ENCODE results near the gene CTDSP1.

The CTDSP1 gene

DNA sequence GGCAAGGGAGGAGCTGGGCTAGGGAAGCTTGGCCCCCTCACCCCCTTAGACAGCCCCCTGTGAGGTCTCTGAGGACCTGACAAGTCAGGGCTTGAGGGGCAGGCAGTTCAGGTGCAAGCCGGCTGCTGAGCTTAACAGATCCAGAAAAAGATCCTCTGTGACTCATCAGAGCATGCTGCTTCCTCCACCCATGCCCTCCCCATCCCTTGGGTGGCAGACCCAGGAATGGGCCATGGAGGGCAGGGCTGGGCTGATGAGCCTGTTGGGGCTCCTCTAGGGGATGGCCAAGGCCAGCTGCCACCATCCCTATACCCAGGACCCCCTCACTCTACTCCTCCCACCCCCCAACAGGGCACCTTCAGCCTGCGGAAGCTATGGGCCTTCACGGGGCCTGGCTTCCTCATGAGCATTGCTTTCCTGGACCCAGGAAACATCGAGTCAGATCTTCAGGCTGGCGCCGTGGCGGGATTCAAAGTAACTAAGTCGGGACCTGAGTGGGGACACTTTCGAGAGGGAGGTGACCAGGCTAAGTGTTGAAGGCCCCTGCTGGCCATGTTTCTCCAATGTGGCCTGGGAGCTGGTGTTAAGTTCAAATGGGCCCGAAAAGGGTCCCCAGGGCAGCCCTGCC is 15.7 kb upstream of the CTDSP1 start:
- DNase-seq: no peak

DNA sequence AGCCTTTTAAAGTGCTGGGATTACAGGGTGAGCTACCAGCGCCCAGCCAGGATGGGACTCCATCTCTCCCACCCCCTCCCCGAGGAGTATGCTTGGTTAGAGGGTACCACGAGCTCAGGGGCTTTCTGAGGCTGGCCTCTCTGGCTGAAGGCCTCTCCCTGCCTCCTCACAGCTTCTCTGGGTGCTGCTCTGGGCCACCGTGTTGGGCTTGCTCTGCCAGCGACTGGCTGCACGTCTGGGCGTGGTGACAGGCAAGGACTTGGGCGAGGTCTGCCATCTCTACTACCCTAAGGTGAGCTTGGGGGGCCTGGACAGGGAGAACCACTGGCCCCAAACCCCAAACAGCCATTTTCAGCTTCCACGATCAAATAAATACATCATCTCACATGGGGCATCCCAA is 14.7 kb upstream of the CTDSP1 start:
- DNase-seq: no peak

DNA sequence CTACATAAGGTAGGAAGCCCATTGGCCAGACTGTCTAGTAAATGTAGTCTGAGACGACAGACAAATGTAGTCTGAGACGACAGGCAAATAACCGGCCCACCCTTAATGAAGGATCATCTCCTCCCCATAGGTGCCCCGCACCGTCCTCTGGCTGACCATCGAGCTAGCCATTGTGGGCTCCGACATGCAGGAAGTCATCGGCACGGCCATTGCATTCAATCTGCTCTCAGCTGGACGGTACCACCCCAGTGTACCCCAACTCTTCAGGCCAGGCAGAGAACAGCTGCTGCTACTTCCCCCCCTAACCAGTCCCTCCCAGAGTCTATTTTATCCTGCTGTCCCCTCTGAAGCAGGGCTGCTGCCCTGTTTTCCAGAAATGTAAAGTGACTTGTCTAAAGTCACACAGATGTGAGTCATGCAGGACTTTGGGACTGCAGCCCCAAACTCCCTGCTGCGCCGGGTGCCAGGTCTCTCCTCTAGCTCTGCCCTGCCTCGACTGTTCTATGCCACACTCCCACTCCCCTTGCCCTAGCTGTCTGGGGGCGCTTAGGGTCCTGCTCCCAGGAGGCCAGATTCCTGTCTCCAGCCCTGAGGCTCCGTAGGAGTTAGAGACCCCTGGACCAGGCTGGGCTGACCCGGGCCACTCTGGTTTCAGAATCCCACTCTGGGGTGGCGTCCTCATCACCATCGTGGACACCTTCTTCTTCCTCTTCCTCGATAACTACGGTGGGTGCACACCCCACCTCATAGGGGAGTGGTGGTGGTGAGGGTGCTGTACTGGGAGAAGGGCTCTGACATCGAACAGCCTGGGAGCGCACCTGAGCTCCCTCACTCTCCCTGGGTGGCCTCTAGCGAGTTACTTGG is 12.9 kb upstream of the CTDSP1 start:
- no peak for DNase-seq

DNA sequence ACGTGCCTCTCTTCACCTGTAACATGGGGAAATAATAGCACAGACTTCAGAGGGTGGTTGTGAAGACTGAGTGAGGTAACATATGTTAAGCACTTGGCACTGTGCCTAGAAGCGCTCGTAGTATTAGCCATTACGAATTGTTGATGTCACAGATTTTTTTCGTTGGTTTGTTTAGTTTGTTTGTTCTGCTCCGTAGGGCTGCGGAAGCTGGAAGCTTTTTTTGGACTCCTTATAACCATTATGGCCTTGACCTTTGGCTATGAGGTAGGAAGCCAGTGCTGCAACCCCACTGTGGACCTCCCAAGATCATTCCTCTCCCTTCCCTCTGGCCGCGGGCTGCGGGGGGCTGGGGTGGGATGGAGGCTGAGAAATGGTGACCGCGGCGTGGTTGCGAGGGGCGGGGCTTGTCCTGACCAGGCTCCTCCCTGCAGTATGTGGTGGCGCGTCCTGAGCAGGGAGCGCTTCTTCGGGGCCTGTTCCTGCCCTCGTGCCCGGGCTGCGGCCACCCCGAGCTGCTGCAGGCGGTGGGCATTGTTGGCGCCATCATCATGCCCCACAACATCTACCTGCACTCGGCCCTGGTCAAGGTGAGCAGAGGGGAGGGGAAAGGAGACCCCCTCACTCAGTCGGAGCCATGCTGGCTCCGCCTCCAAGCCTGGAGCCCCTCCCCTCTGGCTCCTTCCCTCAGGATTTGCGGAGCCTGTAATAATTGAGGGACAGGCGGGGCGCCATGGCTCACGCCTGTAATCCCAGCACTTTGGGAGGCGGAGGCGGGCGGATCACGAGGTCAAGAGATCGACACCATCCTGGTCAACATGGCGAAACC is 12.1 kb upstream of the CTDSP1 start:
- peak; percentile 63 for DNase-seq

DNA sequence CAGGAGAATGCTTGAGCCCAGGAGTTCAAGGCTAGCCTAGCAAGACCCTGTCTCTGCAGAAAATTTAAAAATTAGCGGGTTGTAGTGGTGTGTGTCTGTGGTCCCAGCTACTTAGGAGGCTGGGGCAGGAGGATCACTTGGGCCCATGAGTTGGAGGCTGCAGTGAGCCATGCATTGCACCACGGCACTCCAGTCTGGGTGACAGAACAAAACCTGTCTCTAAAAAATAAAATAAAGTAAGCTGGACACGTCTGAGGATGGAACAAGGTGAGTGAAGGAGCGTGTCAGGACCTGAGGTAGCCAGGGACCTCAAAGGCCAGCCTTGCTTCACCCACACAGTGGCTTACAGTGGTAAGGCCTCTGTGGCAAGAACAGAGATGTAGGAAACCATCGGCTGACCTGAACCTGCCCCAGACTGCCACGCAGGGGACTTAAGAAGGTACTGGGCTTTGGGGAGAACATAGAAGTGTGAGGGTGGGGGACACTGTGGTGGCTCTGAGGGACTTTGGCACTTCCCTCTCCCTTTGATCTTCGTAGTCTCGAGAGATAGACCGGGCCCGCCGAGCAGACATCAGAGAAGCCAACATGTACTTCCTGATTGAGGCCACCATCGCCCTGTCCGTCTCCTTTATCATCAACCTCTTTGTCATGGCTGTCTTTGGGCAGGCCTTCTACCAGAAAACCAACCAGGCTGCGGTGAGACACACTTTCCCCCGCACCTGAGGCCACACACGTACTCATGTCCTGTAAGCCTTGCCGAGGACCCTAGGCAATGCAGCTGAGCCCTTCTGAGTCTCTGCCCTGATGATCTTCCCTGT is 10.1 kb upstream of the CTDSP1 start:
- no peak for DNase-seq

DNA sequence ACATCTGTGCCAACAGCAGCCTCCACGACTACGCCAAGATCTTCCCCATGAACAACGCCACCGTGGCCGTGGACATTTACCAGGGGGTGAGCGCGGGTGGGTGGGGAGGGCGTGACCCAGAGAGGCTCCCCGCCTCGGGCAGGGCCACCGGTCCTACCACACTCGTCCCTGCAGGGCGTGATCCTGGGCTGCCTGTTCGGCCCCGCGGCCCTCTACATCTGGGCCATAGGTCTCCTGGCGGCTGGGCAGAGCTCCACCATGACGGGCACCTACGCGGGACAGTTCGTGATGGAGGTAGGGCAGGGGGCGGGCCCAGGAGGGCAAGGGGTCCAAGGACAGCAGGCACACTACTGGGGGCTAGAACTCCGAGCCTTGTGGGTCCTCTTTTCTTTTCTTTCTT is 8.5 kb upstream of the CTDSP1 start:
- no peak for DNase-seq

DNA sequence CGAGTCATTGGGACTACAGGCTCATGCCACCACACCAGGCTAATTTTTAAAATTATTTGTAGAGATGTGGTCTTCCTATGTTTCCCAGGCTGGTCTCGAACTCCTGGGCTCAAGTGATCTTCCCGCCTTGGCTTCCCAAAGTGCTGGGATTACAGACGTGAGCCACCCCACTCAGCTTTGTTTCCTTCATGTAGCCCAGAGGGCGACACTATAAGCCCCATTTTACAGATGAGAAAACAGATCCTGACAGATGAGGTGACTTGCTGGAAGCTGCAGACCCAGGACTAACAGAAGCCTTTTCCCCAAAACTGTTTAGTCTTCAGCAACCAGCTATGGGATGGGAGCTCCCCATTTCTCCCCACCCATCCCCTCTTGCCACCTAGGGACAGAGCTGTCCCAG is 7.2 kb upstream of the CTDSP1 start:
- no peak for DNase-seq

DNA sequence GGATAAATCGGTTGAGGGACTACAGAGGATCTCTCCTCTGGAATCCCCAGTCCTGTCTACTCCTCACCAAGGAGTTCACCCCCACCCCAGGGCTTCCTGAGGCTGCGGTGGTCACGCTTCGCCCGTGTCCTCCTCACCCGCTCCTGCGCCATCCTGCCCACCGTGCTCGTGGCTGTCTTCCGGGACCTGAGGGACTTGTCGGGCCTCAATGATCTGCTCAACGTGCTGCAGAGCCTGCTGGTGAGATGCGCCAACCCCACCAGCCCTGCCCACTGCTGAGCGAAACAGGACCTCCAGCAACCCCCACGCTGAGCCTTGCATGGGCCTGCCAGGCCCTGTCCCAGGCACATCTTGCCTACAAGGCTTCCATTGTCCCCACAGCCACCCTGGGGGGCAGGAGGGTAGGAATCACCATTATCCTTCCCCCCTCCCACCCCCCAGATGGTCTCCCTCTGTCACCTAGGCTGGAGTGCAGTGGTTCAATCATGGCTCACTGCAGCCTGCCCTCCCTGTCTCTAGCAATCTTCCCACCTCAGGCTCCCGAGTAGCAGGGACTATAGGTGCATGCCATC is 6.7 kb upstream of the CTDSP1 start:
- DNase-seq: no peak

DNA sequence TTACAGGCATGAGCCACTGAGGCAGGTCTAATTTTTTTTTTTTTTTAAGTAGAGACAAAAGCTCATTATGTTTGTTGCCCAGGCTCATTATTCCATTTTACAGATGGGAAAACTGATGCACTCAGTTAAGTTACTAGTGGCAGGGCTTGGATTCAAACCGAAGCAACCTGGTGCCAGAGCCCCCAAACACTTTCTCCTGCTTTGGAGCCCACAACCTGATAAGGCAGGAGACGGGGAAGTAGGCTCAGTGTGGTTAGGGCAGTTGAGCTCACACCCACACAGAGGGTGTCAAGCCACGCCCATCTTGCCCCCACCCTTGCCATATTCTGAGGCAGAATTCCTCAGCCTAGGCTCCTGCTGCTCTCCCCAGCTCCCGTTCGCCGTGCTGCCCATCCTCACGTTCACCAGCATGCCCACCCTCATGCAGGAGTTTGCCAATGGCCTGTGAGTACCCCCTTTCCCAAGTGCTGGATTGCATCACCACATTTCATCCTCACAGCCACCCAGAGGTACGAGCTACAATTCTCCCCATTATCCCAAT is 5.8 kb upstream of the CTDSP1 start:
- no peak for DNase-seq

DNA sequence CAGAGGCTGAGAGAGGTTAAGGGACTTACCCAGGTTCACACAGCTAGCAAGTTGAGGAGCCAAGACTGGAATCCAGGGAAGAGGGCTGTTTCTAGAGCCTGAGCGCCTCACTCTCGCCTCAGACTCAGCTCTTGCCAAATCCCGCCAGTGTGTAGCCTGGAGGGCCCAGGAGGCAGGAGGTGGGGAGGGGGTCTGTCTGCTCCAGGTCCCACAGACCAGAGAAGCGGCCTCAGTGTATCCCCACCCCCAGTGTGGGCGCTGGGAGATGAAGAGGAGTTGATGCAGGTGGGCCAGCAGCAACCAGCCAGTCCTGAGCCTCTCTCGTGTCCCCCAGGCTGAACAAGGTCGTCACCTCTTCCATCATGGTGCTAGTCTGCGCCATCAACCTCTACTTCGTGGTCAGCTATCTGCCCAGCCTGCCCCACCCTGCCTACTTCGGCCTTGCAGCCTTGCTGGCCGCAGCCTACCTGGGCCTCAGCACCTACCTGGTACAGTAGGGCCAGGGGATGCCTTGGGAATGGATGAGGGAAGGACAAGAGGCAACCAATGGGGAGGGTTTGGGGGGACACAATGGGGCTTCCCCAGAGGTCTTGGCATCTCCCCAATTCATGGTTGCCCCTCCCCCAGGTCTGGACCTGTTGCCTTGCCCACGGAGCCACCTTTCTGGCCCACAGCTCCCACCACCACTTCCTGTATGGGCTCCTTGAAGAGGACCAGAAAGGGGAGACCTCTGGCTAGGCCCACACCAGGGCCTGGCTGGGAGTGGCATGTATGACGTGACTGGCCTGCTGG is 5.2 kb upstream of the CTDSP1 start:
- DNase-seq: no peak

DNA sequence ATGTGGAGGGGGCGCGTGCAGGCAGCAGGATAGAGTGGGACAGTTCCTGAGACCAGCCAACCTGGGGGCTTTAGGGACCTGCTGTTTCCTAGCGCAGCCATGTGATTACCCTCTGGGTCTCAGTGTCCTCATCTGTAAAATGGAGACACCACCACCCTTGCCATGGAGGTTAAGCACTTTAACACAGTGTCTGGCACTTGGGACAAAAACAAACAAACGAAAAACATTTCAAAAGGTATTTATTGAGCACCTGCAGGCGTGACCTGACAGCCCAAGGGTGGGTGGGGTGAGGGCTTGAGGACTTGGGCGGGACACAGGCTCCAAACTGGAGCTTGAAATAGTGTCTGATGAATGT is 4.6 kb upstream of the CTDSP1 start:
- DNase-seq: no peak

DNA sequence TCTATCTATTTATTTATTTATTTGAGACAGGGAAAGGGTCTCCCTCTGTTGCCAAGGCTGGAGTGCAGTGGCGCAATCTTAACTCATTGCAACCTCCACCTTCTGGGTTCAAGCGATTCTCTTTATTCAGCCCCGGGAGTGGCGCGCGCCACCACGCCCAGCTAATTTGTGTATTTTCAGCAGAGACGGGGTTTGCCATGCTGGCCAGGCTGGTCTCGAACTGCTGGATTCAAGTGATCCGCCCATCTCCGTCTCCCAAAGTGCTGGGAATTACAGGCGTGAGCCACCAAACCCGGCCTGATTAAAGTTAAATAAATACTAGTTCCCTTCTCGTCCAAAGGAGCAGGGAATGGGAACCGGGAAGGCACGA is 4.2 kb upstream of the CTDSP1 start:
- DNase-seq: no peak

DNA sequence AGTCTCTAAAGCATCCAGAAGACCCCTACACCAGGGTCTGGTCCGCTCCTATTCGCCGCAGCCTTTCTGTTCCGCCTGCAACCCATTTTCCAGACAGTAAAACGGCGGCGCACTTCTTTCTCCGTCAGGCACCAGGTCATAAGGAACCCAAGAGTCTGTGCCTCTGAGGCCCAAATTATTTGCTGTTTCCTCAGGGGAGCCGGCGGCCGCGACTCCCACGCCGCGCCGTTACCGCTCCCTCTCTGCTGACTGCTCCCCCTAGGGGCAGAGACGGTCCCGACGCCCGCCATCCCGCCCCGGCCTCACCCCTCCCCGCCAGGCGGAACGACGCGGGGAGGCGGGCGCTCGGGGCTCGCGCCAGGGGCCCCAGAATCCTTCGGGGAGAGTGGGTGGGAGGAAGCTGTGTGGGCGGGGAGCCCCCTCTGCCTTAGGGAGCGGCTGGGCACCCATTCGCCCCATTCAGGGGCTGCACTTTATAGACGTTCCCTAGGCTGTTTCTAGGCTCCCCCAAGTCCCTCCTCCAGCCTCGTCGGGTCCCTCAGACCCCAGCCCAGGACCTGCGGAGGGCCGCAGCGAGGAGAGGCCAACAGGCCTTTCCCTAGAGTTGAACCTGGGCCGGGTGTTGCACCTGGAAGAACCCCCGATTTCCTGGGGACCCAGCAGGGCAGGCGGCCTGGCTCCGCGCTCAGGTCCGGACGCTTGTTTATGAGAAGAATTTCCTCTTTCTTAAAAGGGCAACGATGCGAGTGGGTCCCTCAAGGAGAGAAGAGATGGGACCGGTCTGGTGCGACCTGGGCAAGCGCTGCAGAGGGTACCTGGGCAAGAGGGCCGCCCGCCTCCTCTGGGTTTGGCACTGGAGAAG is 3.6 kb upstream of the CTDSP1 start:
- DNase-seq: peak; percentile 98

DNA sequence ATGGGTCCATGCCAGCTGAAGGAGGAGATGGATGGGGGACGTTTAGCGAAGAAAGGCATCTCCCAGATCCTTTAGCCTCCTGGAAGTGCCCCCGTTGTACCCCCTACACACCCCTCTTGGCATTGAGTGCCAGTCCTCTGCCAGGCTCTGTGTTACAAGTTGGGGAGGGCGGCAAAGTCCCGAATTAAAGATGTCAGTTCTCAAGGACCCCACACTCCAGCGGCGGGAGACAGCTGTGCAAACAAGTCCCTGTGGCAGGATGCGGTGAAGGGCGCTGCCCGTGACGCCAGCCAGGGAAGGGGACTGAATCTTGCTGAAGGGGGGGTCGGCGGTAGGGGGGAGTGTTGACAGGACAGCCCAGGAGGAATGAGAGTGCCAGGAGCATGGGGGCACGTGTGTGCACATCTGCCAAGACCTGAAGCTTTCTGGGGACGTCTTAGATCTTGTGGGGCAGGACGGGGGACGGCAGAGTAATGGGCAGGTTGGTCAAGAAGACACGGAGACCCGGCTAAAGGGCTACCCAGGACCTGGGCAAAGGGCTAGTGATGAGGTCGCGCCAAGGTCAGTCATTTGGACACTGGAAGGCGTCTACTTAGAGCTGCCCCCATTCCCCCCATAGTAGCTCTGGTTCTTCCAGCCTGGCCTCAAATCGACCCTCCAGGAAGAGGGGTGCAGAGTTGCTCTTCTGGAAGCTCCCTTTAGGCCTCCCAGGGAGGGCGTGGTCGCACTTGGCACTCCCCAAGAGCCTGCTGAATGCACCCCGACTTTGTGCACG is 2.8 kb upstream of the CTDSP1 start:
- peak; percentile 79 for DNase-seq

DNA sequence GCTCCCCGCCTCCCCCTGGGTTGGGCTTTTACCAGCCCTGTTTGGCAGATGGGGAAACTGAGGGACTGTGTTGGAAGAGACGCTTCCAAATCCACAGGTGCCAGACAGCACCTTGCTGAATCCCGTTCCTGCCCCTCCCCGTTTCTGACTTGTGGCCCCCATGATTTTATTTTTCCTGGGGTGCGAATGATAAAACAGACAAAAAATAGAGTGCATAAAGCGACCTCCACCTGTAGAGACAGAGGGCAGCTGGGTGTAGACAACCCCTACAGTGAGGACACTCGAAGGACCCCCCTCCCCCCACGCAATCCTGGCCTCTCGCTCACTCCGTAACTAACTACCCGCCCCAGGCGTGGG is 2.2 kb upstream of the CTDSP1 start:
- DNase-seq: no peak

DNA sequence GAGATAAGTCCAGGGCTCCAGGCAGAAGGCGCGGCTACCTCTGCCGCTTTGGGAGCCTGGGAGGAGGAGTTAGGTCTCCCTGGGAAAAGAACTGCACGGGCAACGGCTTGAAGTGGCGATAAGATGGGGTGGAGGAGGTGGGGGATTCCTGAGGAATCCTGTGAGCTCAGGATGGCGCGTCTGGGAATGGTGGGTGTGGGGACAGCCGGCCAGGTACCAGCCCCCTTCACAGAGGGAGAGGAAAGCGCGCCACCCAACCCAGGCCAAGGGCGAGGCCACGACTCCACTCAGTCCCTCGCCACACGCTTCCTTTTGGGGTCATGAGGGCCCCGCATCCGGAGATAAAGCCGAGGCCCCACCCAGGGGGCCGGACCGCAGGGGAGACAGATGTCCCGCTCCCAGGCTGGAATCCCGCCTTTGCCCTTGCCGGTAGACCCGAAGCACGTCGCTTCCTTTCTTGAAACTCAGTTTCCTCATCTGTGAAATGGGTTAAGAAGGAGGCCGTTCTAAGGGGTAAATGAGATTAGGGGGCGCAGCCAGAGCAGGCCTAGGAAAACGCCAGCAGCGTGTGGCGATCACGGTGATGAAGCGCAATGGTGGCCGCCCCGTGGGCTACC is 1.7 kb upstream of the CTDSP1 start:
- peak; percentile 87 for DNase-seq

DNA sequence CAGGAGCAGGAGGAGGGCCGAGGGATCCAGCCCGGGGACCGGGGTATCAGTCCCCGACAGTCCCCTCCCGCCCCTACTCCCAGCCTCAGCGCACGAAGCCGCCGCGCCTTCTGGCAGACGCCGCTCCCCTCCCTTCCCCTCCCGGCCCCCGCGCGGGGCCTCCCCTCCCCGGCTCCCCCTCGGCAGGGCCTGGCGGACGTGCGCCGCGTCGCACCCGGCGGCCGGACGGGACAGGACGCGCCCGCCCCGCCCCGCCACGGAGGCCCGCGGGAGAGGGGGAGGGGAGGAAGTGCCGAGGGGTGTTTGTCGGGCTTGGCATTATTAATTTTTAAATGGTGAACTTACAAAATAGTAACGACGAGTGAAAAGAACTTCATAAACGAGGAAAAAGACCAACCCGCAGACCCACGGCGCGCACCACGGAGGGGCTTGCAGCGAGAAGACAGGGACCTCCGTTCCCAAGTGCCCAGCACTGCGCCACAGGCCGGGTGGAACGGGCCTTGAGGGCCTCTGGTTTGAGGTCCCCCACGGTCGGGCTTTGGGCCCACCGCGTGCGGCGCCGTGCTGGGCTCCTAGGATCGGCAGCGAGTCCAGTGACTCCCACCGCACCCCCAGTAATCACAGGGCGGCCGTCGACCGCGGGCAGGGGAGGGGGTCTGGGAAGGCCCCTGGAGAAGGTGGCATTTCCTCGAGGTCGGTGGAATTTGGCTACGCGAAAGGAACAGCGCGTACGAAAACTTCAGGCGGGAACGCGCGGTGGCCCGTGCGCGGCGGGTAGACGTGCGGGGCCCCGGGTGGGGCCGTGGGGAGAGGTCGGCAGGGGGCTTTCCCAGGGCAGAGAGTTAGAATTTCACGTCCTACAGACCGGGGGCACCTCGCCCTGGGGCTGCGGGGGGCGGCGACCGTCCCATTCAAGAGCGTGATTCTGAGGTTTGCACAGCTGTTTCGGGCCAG is 954 bp upstream of the CTDSP1 start:
- peak; percentile 86 for DNase-seq
